Common myeloid progenitor, CD34-positive (primary cell): ENCODE measurements around the gene NCOA7.
A peak's percentile ranks its signal among the peaks of the same experiment; 100 is the strongest.

Source experiments
- CTCF ChIA-PET: fragments of 350-600 bp; sonication (Branson Sonifier 250); formaldehyde crosslinking; loops from one replicate; lab custom pipeline; 2021; ENCODE audit warnings: antibody characterized with exemption; lab: Charles Lee
- POLR2A ChIA-PET: fragments of 350-600 bp; sonication (Branson Sonifier 250); formaldehyde crosslinking; loops from one replicate; lab custom pipeline; 2021; ENCODE audit warnings: antibody characterized with exemption; lab: Charles Lee
- DNase-seq, 3 donors: peaks; one replicate each; pipeline versions ENCODE4 v3.0.0 to v3.0.0-alpha.2; 2013
- H3K27ac ChIP-seq, 2 experiments: 1 replicate in 1 of 2; 2 replicates in 1 of 2; pipeline ENCODE4 v1.7.0; 2013; ENCODE audit warnings: inconsistent platforms in 2 of 2, low read length in 2 of 2, mild to moderate bottlenecking in 2 of 2, low read depth in 1 of 2, moderate library complexity in 1 of 2; ENCODE audit not compliant: severe bottlenecking in 2 of 2, insufficient read depth in 1 of 2, poor library complexity in 1 of 2
- H3K27me3 ChIP-seq, 5 experiments: replicated peaks in 2 of 5; 1 replicate in 3 of 5; 2 replicates in 2 of 5; pipeline versions ENCODE4 v1.6.1 to v1.7.0; 2013; ENCODE audit warnings: low read length in 4 of 5, mild to moderate bottlenecking in 2 of 5, moderate library complexity in 2 of 5, inconsistent platforms in 1 of 5; ENCODE audit not compliant: insufficient read depth in 5 of 5, control insufficient read depth in 4 of 5
- H3K36me3 ChIP-seq, 4 experiments: 1 replicate in 2 of 4; 2 replicates in 2 of 4; pipeline versions ENCODE4 v1.6.1 to v1.7.0; 2013; ENCODE audit warnings: low read length in 3 of 4, control low read depth in 1 of 4, mild to moderate bottlenecking in 1 of 4; ENCODE audit not compliant: control insufficient read depth in 4 of 4, insufficient read depth in 4 of 4
- H3K4me1 ChIP-seq, 4 experiments: 1 replicate in 3 of 4; 2 replicates in 1 of 4; pipeline versions ENCODE4 v1.6.1 to v1.7.1; 2013; ENCODE audit warnings: low read length in 3 of 4, mild to moderate bottlenecking in 3 of 4, control low read depth in 1 of 4, inconsistent platforms in 1 of 4, moderate library complexity in 1 of 4; ENCODE audit not compliant: control insufficient read depth in 4 of 4, insufficient read depth in 4 of 4; ENCODE audit errors: control extremely low read depth in 1 of 4
- H3K4me3 ChIP-seq, 7 experiments: 1 replicate in 4 of 7; 2 replicates in 3 of 7; pipeline versions ENCODE4 v1.5.1 to v1.7.0; 2013; ENCODE audit warnings: mild to moderate bottlenecking in 7 of 7, low read length in 6 of 7, moderate library complexity in 6 of 7, inconsistent platforms in 2 of 7, low read depth in 2 of 7, control low read depth in 1 of 7; ENCODE audit not compliant: insufficient read depth in 4 of 7, control insufficient read depth in 1 of 7; ENCODE audit errors: extremely low read depth in 1 of 7
- H3K9me3 ChIP-seq, 5 experiments: 1 replicate in 4 of 5; 2 replicates in 1 of 5; pipeline versions ENCODE4 v1.6.1 to v1.7.1; 2013; ENCODE audit warnings: low read length in 4 of 5, mild to moderate bottlenecking in 2 of 5, inconsistent platforms in 1 of 5, low read depth in 1 of 5, moderate library complexity in 1 of 5; ENCODE audit not compliant: control insufficient read depth in 4 of 5, insufficient read depth in 2 of 5; ENCODE audit errors: control extremely low read depth in 1 of 5
- WGBS: methylation state at CpG from one replicate; pipeline ENCODE4 v1.1.5; 2013; ENCODE audit not compliant: insufficient coverage; 5-methylcytosine and 5-hydroxymethylcytosine counted together

Gene NCOA7

GRCh38 chr6:125913864-125914351 lies 123.1 kb downstream of the NCOA7 start:
- ChIA-PET CTCF (interaction anchor here (0.9 to 13.6 kb wide), 8 partner anchors 7 to 133 kb away, joined by 3 to 164 read pairs (median 8); partner anchors contain the start of gene HINT3), POLR2A (no interaction called here)
- Histone ChIP-seq H3K27ac (no peak overlapping the region), H3K4me3 (no peak overlapping the region), H3K27me3 (no peaks in the 10 kb centered on the region), H3K4me1 (peaks cover 0 to 18% (median 10%) of the 10 kb centered on the region in 4 experiments), H3K36me3 (peaks cover 8 to 57% (median 23%) of the 10 kb centered on the region in 4 experiments), H3K9me3 (no peaks in the 10 kb centered on the region)
- DNase-seq, result no peak
- WGBS, result 100% methylated on average over 2 of the region's 5 CpGs

- Histone ChIP-seq H3K4me3 (peak overlapping the region in 4 of 7 experiments; percentile 25 to 88 (median 69)), H3K9me3 (no peaks in the 10 kb centered on the region), H3K27me3 (no peaks in the 10 kb centered on the region), H3K27ac (peak overlapping the region; percentile 94 to 95), H3K36me3 (peaks cover 9 to 66% (median 36%) of the 10 kb centered on the region in 4 experiments), H3K4me1 (peaks cover 8 to 57% (median 30%) of the 10 kb centered on the region in 4 experiments)
- CTCF ChIA-PET, result interaction anchor here (1.0 to 13.6 kb wide), 9 partner anchors 10 to 132 kb away, joined by 3 to 164 read pairs (median 4); partner anchors contain the start of gene HINT3
- DNase-seq, result no peak
- 93% methylated on average over 3 of the region's 4 CpGs for WGBS
- POLR2A ChIA-PET, result interaction anchor here (0.9 kb wide), 1 partner anchor 126 kb away, joined by 4 read pairs; no protein-coding TSS in a partner anchor
Measured at GRCh38 chr6:125918230-125918629, 127.5 kb downstream of the NCOA7 start.

DNA sequence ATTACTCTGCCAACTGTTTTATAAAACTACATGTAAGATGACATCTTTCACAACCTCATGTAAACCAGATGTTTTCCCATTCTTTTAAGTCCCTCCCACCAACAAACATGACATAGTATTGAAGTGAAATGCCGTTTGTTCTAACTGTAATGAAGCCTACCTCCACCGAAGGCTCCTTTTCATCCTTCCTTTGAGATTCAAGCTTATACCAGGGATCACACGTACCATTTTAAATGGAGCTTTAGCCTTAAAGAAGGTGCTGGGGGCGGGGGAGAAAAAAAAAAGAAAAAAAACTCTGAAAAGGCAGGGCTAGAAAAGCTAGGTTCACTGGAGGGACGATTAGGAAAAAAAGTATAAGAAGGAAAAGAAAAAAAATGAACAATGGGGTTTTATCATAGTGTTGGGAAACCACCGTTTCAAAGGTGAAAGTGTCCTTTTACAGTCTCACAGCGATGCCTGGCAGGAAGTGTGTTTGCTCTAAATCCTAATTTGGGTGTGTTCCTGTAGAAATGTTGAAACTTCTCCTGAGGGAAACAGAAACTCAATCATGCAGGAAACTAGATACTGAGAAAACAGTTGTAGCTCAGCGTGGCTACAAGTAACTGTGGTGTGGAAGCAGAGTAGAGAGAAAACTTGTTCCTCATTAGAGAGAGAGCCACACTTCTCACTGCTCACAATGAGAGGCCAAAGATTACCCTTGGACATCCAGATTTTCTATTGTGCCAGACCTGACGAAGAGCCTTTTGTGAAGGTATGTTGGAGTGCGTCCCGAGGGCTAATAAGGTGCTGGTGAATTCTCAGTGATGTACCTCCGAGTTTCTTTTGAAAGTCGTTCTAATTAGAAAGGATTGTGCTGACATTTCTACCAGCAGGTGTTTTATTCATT lies 128.2 kb downstream of the NCOA7 start:
- peak; percentile 85 to 97 (median 96) for DNase-seq
- WGBS, result 7% methylated on average over 9 of the region's 13 CpGs
- ChIA-PET CTCF (interaction anchor here (1.0 to 13.6 kb wide), 11 partner anchors 9 to 161 kb away, joined by 3 to 164 read pairs (median 4); partner anchors contain the start of genes HINT3 and NCOA7), POLR2A (interaction anchor here (0.5 to 0.9 kb wide), 3 partner anchors 62 to 127 kb away, joined by 4 to 10 read pairs (median 4); no protein-coding TSS in a partner anchor)
- Histone ChIP-seq H3K9me3 (no peaks in the 10 kb centered on the region), H3K27me3 (no peaks in the 10 kb centered on the region), H3K36me3 (peaks cover 14 to 66% (median 38%) of the 10 kb centered on the region in 4 experiments), H3K27ac (peak overlapping the region; percentile 94 to 95), H3K4me3 (peak overlapping the region in 6 of 7 experiments; percentile 31 to 88 (median 62)), H3K4me1 (peaks cover 8 to 64% (median 33%) of the 10 kb centered on the region in 4 experiments)

- H3K27me3 ChIP-seq, result no peaks in the 10 kb centered on the region
- DNase-seq, result no peak
- peaks cover 8 to 71% (median 38%) of the 10 kb centered on the region in 4 experiments for H3K4me1 ChIP-seq
- ChIA-PET POLR2A (interaction anchor here (0.6 kb wide), 1 partner anchor 10 kb away, joined by 3 read pairs; no protein-coding TSS in a partner anchor), CTCF (interaction anchor here (0.9 to 13.6 kb wide), 9 partner anchors 8 to 162 kb away, joined by 3 to 164 read pairs (median 6); partner anchors contain the start of genes HINT3 and NCOA7)
- H3K9me3 ChIP-seq, result no peaks in the 10 kb centered on the region
- peaks cover 14 to 67% (median 40%) of the 10 kb centered on the region in 4 experiments for H3K36me3 ChIP-seq
- H3K4me3 ChIP-seq, result peak overlapping the region in 6 of 7 experiments; percentile 31 to 88 (median 62)
- 40% methylated on average over 1 of the region's 3 CpGs for WGBS
- peak overlapping the region; percentile 94 to 95 for H3K27ac ChIP-seq
Measured at GRCh38 chr6:125919618-125920017, 128.9 kb downstream of the NCOA7 start.

- peak overlapping the region in 2 of 7 experiments; percentile 11 to 49 for H3K4me3 ChIP-seq
- H3K27ac ChIP-seq, result peak overlapping the region in 1 of 2 experiments; percentile 28
- CTCF ChIA-PET, result interaction anchor here (1.1 to 13.6 kb wide), 6 partner anchors 7 to 64 kb away, joined by 3 to 164 read pairs (median 11); partner anchors contain the start of gene HINT3
- H3K36me3 ChIP-seq, result peaks cover 12 to 62% (median 39%) of the 10 kb centered on the region in 4 experiments
- H3K27me3 ChIP-seq, result no peaks in the 10 kb centered on the region
- no peaks in the 10 kb centered on the region for H3K9me3 ChIP-seq
- POLR2A ChIA-PET, result no interaction called here
- H3K4me1 ChIP-seq, result peaks cover 8 to 84% (median 42%) of the 10 kb centered on the region in 4 experiments
- WGBS, result 100% methylated on average over 6 of the region's 8 CpGs
- no peak for DNase-seq
Measured at GRCh38 chr6:125922322-125922860, 131.6 kb downstream of the NCOA7 start.

GRCh38 chr6:125923366-125923877 lies 132.7 kb downstream of the NCOA7 start:
- Histone ChIP-seq H3K36me3 (peaks cover 14 to 66% (median 44%) of the 10 kb centered on the region in 4 experiments), H3K4me1 (peaks cover 8 to 79% (median 39%) of the 10 kb centered on the region in 4 experiments), H3K9me3 (no peaks in the 10 kb centered on the region), H3K27ac (peak overlapping the region in 1 of 2 experiments; percentile 70), H3K4me3 (peak overlapping the region in 2 of 7 experiments; percentile 11 to 40), H3K27me3 (no peaks in the 10 kb centered on the region)
- CTCF ChIA-PET, result interaction anchor here (1.0 to 13.6 kb wide), 7 partner anchors 8 to 33 kb away, joined by 4 to 164 read pairs (median 11); partner anchors contain the start of gene HINT3
- DNase-seq, result no peak
- 57% methylated on average over 3 of the region's 4 CpGs for WGBS
- POLR2A ChIA-PET, result no interaction called here
